ENCODE results near the gene HNRNPF.

DNA sequence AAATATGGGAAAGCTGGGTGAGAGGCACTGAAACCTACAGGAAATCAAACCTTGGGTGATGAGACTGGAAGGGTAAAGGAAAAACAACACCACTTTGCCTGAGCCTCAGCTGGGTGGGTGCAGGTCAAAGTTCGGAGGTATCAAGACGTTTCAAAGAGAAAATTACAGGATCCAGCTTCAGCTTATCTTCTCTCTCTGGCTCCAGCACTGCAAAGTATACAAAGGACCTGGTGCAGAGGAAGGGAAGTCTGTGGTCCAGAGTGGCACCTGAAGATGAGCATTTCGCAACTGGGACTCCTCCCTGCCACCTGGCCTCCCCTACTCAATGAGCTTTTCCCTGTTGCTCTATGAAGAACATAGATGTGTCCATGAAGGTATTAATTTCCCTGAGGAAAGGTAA, 44.0 kb downstream of the HNRNPF start:
- TF ChIP-seq, protein P1, sequence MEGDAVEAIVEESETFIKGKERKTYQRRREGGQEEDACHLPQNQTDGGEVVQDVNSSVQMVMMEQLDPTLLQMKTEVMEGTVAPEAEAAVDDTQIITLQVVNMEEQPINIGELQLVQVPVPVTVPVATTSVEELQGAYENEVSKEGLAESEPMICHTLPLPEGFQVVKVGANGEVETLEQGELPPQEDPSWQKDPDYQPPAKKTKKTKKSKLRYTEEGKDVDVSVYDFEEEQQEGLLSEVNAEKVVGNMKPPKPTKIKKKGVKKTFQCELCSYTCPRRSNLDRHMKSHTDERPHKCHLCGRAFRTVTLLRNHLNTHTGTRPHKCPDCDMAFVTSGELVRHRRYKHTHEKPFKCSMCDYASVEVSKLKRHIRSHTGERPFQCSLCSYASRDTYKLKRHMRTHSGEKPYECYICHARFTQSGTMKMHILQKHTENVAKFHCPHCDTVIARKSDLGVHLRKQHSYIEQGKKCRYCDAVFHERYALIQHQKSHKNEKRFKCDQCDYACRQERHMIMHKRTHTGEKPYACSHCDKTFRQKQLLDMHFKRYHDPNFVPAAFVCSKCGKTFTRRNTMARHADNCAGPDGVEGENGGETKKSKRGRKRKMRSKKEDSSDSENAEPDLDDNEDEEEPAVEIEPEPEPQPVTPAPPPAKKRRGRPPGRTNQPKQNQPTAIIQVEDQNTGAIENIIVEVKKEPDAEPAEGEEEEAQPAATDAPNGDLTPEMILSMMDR (conservative IDR thresholded peaks at IDR 0.05 in 1 of 2, IDR thresholded peaks at IDR 0.05 in 1 of 2; ENCODE audit: extremely low read depth in 1 of 2, insufficient read depth in 1 of 2, low read depth in 1 of 2, low read length in 2 of 2): no peak
- no peak for TF ChIP-seq EZH2 (IDR thresholded peaks at IDR 0.05; ENCODE audit: borderline replicate concordance, low read length)
